Activated T-cell treated with anti-CD3 and anti-CD28 coated beads, Interleukin-2, amount 50 U/mL, for 1 hour (primary cell): ENCODE measurements around the gene PIK3R1.

Source experiments
- DNase-seq: peaks from one replicate; pipeline ENCODE4 v3.0.0-alpha.2; 2020

PIK3R1 gene

DNA sequence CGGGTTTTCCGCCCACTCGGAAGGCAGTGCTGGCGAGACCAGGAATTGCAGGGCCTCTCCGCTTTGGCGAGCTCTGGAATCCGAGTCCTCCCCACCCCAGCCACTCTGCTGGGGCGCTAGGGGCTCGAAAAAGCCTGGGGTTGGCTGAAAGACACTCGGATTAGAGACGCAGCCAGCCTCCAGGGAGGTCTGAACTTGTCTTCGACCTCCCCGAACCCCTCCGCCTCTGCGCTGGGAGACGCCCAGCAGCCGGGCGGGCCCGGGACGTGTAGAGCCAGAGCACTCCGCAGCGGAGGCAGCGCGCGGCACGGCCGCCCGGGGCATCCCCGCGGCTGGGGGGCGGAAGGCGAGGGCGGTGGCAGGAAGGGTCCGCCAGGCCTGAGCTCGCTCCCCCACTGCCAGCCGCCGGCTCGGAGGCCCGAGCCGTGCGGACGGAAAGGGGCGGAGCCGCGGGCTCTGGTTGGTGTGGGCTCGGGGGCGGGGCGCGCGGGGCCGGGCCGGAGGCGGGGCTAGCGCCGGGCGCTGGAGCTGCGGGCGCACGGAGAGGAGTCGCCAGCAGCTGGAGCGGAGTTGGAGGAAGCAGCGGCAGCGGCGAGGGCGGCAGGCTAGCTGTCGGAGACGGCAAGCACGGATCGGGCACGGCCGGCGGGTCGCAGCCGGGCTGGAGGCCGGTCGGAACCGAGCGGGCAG, at the start of gene PIK3R1:
TSS of gene PIK3R1 (plus strand) at position 549 of the 690 bp plus-strand sequence. CDS start 10,920 bp downstream, outside the sequence.
- peak; percentile 97 for DNase-seq

DNA sequence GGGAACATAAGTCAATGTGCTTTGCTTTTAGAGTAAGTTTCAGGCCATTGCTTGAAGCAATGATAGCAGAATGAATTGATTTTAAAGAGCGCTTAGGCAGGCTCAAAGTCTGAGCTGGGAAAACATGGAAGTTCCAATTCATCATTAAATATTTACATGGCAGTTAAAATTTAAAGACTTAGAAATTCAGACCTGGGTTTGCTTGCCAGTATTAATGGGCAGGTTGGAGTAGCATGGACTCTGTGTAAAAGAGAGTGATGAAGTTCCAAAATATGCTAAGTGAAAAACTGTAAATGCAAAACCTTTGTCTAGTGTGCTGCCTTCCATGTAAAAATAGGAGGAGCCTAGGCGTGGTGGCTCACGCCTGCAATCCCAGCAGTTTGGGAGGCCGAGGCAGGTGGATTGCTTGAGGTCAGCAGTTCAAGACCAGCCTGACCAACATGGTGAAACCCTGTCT, 48.3 kb upstream of the PIK3R1 start:
- no peak for DNase-seq

DNA sequence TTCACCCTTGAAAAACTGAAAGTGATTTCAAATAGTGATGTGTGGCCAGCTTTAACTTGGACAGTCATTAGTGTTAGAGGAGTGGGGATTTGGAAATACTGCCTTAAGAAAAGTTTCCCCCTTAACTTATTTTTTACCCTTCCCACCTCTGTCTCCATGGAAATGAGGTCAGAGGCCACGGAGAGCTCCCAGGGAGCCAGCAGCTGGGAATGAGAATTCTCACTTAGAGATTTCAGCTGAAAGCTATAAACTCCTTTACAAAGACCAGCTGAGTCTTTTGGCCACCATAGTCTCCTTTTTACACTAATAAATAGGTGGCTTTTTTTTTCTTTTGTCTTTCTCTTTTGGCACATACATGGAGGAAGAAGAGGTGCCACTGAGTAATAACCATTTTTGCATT, 45.7 kb upstream of the PIK3R1 start:
- DNase-seq = no peak

DNA sequence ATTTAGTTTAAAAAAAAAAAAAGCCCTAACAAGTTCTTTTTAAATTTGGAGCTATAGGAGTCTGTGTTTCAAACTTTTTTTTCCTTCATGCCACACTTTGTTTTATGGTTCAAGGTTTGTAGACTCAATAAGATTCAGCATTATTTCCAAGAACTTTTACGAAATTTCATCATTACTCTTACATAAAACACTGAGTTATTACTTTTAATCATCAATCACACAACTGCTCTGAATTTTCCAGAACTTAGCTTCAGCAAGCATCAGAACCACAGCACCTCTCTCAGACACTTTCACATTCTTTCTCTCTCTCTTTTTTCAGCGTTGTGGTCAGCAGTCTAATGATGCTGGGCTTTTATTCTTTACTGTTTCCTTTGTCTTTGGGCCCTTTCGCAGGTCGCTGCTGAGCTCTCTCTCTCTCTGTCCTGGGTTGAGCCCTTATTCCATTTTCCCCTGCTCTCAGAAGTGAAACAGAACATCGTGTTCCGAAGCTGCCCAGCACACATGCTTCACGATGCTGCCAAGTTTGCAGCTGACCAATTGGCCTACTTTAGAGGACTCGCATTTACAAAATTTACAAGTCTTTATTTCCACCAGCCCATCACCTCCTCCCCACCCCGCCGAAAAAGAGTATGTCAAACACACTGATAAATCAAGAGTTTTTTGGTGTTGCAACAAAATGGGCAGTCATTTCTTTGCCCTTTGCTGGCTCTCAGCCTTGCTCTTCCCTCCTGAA, 44.6 kb upstream of the PIK3R1 start:
- no peak for DNase-seq

DNA sequence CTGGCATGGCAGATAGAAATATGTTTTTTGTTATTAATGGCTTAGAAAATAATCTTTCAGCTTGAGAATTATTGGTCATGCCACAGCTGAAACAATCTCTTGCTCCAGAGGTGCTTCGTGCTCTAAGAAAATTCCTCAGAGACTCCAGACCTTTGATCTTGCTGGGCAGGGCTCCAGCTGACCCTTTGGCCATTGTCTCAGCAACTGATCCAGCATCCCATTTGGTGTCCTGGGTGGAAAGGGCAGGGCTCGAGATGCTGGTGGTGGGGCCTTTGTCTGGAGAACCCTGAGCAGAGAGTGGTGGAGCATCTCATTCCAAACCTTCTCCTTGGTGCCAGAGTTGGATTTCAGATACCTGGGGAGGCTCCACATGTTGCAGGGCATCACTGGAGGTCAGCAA, 43.2 kb upstream of the PIK3R1 start:
- DNase-seq = no peak

DNA sequence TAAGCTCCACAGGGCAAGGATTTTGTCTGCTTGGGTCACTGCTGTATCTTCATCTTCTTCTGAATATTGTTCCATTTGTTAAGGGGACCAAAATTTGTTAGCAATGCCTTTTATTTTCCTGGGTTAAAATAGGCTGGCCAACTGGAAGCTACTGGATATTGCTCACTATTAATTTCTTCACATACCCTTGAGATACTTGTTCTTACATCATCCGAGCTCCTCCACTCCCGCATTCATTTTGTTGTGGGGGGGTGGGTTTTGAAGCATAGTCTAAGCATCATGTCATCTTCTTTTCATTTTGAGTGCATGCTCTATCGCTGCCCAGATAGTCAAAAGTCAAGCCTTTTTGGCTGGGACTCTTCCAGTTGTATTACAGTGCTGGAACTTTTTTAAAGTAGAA, 42.5 kb upstream of the PIK3R1 start:
- DNase-seq = no peak

DNA sequence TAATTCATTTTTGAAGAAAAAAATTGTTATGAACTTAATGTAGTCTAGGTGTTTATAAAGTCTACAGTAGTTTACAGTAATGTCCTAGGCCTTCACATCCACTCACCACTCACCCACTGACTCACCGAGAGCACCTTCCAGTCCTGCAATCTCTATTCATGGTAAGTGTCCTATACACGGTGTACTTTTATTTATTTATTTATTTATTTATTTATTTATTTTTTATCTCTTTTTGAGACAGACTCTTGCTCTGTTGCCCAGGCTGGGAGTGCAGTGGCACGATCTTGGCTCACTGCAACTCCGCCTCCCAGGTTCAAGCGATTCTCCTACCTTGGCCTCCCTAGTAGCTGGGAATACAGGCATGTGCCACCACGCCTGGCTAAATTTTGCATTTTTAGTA, 39.3 kb upstream of the PIK3R1 start:
- no peak for DNase-seq

DNA sequence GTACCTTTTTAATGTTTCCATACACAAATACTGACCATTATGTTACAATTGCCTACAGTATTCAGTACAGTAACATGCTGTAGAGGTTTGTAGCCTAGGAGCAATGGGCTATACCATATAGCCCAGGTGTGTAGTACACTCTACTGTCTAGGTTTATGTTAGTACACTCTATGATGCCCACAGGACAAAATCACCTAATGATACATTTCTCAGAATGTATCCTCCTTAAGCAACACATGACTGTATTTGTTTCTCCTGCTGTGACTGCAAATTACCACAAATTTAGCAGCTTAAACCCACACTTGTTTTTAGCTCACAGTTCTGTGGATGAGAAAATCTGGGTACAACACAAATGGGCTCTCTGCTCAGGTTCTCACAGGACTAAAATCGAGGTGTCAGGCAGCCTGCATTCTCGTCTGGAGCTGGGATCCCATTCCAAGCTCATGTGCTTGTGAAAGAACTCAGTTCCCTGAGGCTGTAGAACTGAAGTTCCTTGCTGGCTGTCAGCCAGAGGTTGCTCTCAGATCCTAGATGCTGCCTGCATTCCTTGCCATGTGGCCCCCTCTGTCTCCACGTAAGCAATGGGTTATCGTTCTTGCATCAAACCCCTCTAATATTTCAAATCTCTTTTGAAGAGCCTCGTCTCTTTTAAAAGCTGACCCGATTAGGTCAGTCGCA, 38.6 kb upstream of the PIK3R1 start:
- DNase-seq = no peak

DNA sequence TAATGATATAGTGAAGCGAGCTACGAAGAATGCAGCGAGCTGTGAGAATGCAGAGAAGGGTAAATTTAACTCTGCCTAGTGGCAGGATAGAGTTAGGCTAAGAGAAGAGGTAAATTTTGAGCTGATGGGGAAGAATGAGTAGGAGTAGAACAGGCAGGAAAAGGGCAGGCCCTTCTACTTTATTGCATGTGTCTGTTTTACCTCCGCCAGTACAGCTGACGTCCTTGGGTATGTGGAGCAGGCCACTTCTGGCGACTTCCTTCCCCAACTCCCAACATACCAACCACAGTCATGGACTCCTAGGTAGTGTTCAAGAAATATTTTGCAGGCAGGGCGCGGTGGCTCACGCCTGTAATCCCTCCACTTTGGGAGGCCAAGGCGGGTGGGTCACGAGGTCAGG, 37.9 kb upstream of the PIK3R1 start:
- DNase-seq = no peak

DNA sequence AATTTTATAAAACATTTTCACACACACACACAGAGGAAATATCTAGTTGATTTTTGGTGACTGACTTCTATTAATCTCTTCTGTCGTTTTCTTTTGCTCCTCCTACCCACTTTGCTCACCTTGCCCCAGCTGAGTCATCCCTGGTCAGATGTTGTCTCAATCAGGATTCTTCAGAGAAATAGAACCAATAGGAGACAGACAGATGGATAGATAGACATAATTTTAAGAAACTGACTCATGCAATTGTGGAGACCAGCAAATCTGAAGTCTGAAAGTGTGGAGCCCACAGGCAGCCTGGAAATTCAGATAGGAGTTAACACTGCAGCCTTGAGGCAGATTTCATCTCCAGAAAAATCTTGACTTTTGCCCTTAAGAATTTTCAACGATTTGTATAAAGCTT, 37.0 kb upstream of the PIK3R1 start:
- DNase-seq = no peak

DNA sequence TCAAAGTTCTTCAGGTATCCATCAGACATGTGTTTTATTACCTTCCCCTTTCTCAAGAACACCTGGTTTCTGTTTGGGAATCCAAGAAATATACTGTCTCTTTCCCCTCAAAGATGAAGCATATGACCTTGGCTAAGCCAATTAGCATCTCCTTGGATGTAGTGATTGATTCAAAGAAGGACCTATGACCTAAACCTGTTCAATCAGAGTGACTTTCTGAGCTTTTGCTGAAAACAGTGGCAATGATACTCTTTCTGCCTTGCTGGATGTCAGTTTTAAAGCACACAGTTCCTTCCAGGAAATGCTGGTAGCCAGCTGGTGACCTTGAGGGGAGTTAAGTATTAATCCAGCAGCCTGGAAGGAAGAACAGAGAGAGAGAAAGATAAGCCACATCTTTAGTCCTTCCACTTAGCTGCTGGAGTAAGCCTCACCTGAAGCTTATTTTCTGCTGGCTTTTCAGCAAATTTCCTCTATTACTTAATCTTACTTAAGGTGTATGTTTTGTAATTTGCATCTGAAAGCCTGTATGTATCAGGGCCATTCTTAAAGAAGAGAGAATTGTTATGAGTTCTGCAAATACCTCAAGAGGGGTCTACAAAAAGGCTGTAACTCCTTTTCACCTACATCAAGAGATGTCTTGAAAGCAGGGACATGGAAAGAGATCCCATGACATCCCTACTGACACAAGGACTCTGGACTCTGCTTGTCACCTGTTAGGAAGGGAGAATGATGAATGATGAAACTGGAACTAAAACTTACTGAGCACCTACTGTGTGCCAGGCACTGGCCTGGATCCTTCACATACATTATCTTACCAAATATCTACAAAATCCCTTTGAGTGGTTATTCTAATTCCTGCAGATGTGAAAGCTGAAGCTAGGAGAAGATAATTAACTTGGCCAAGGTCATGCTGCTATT, 35.2 kb upstream of the PIK3R1 start:
- no peak for DNase-seq

DNA sequence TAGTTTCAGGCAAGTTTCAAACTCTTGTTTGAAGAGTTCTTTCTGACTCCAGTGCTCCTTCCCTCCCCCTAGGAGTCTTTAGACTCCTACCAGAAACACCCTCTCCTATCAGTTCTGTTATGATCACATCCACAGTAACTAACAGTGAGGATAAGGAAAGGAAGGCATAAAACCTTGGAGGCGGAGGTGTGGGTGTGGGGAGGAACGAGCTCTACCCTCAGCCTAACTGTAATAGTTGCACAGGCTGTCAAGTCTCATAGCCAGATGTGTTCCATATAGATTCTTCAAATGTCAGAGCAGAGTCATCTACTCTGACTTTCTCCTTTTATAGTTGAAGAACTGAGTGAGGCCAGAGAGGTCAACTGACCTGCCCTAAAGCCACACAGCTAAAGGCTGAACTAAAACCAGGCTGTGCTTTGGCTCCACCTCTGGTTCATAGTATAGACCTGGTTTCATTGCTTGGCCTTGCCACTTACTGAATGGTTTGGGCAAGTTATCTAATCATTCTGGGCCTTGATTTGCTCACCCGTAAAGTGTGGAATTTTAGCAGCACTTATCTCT, 34.4 kb upstream of the PIK3R1 start:
- DNase-seq = no peak

DNA sequence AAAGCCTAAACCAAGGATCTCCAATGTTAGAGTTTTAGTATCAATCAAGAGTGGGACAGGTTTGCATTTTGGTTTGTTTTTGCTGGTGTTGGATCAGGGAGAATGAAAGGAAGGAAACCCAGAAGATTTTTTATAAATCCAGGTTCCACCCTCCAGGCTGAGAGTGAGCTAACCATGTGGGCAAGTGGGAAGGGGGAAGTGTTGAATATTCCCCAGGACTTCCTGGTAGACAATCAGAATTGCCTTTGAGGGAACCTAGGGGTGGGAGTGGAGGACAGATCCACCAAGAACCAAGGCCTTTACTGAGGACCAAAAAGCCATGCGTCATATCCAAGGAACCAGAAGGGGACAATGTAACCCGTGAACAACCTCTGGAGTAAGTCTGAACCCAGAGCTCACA, 33.5 kb upstream of the PIK3R1 start:
- DNase-seq = no peak

DNA sequence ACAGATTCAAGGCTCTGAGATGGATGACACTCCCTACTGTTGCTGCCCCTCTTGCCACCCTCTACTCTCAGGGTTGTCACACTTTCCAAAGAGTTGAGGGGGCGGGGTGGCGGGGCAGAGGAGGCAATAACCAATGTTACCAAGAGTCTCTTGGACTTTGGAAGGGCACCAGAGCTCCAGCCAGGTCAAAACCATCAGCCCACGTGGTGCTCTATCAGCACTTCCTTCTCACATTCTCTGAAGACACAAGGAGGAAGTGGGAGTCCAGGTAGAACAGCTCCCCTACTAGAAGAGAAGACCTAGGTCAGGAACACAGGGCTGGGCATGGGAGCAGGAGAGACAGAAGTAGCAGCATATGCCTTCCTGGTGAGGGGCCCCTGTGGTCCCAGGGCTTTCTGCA, 33.0 kb upstream of the PIK3R1 start:
- no peak for DNase-seq

DNA sequence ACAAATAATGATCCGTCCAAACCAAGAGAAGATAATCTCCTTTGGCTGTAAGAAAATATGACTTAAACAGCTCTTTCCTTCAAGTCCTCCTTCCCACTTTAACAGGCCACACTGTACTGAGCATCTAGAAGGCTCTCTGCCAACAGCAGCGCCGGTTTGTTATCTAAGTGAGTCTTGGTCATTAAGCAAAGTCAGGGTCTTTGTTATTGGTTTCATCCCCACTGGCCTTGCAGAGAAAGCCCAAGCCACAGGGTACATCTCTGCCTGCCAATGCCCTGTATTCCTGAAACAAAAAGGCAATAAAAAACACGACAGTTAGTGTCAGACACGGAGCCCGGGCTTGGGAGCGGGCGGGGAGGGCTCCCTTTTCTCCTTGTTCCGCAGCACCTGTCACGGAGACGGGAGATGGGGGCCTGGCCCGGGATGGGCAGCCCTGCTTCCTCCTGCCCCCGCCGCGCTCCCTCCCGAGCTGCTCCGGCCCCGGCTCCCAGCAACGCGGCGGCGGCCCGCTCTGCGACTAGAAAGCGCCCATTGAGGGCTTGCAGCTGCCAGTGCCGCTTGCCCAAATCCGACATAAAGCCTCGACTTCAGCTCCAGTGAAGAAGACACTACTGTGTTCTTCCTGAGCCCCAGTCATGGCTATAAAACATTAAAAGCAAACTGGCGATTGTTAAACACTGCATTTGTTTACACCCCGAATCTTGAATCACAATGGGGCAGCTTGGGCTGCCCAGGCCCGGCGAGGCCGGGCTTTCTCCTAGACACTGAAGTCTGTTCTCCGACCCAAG, 28.1 kb upstream of the PIK3R1 start:
- DNase-seq = no peak

DNA sequence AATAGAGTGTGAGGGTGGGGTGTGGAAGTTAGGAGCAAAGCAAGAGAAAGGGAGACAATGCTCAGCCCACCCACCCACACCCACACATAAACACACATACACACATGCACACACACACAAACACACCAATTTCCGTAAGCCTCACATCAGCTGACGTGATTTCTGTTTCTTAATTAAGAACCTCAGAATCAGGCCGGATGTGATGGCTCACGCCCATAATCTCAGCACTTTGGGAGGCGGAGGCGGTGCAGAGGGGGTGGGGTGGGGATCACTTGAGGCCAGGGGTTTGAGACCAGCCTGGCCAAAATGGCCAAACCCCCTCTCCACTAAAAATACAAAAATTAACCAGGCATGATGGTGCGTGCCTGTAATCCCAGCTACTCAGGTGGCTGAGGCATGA, 26.4 kb upstream of the PIK3R1 start:
- no peak for DNase-seq

DNA sequence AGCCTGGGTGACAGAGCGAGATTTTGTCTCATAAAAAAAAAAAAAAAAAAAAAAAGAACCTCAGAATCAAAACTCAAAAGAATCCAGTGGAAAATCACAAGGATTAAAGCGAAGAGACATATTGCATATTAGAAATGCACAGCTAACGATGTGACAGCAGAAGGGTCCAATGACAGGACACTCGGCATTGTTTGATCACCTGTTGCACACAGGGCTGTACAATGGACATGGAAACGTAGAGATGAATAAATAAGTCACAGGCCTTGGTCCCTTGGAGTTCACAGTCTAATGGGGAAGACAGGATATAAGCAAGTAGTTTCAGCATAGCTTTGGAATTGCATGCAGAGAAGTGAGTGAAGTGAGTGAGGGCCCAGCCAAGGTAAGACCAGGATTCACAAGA, 25.9 kb upstream of the PIK3R1 start:
- DNase-seq = no peak

DNA sequence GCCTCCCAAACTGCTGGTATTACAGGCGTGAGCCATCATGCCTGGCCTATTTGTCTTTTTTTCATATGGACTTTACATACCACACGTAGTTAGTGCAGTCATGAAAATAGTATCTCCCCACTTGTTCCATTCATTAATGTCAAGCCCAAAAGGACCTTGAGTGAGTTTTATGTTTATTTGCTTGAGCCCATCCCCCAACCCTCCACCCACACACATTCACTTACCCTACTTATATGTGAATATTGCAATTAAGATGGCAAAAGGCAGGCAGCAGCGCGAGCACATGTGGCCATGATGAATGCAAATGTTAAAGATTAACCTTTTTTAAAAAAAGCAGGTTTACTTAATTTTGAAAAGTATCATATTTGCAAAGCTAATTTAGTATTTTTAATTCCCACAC, 24.9 kb upstream of the PIK3R1 start:
- DNase-seq = no peak

DNA sequence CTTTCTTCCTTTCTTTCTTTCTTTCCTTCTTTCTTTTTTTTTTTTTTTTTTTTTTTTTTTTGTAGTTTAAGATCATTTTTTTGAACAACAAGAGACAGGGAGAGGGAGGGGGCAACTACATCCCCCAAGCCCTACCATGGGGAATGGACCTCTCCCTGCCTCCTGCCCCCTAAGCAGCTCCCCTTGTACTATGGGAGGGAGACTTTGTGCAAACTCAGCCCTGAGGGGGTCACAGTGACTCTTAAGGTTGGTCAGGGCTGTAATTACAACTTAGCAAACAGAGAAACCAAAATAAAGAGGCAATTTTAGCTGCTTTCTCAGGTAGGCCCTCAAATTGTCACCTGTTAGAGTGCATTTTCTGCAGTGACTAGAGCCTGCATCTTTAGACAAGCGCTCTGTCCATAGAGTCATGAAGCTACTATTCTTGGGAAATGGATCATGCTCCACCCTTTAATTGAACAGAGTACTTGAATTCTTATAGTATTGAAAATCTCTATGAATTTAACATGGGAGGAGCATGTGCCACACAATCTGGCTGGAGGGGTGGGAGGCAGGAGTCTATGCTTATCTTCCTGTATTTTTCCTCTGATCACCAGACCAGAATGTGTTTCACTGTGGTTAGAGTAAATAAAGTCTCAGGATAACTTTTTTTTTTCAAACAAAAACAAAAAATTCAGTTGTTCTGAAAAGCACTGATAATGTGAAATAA, 24.3 kb upstream of the PIK3R1 start:
- DNase-seq = no peak

DNA sequence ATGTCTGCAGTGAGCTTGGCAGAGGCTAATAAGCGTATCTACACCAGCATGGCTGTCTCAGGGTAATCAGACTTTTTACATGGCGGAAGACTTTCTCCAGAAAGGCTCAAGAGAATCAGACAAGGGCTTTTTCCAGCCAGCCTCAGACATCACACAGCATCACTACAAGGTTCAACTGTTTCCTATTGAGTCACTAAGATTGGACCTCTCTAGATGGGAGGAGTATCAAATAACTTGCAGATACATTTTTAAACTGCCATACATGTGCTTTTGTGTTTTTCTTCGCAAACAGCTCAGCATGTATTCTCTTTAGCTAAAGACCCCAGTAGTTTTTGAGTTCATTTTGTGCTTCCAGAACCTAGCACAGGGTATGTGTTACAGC, 22.9 kb upstream of the PIK3R1 start:
- no peak for DNase-seq

DNA sequence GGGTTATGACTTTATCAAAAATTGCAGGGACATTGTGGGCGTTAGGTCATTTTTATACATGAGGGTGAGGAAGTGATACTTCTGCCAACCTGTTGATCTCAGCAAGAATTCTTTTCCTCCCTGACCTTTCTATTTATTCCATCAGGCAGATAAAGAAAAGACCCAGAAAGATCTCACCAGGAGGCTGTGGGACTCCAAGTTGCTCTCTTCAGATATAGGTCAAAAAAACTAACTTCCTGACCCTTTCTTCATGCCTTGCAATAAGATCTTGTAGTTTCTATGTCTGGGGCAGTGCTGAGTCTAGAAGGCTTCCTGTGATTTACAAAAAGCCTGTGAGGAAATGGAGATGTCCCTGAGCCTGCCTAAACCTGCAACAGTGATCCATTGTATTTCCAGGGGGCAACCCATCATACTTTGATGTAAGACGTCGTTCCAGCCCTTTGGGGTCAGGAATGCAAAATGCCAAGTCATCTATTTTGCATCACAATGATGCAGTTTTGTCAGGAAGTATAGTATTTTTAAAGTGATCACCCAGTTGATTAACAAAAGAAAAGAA, 22.0 kb upstream of the PIK3R1 start:
- DNase-seq = no peak
